ENCODE data around the gene ABCB1.

Gene ABCB1

GRCh38 chr7:87625101-87625500 lies 24.4 kb upstream of the ABCB1 start:
- Histone ChIP-seq H3K36me3 (ENCODE audit: control insufficient read depth in 4 of 4, insufficient read depth in 4 of 4, low read length in 3 of 4) (no peaks in the 10 kb centered on the region), H3K27me3 (replicated peaks in 2 of 5; ENCODE audit: control insufficient read depth in 4 of 5, insufficient read depth in 5 of 5, low read length in 4 of 5) (peaks cover 0 to 14% (median 6%) of the 10 kb centered on the region in 5 experiments), H3K9me3 (ENCODE audit: control extremely low read depth in 1 of 5, control insufficient read depth in 4 of 5, insufficient read depth in 2 of 5, low read depth in 1 of 5, low read length in 4 of 5) (no peaks in the 10 kb centered on the region), H3K27ac (ENCODE audit: insufficient read depth in 1 of 2, low read depth in 1 of 2, low read length in 2 of 2, poor library complexity in 1 of 2, severe bottlenecking in 2 of 2) (no peak overlapping the region), H3K4me1 (ENCODE audit: control extremely low read depth in 1 of 4, control insufficient read depth in 4 of 4, insufficient read depth in 4 of 4, low read length in 3 of 4) (peaks cover 0 to 16% (median 15%) of the 10 kb centered on the region in 4 experiments), H3K4me3 (ENCODE audit: control insufficient read depth in 1 of 7, extremely low read depth in 1 of 7, insufficient read depth in 4 of 7, low read depth in 2 of 7, low read length in 6 of 7) (no peak overlapping the region)
- ChIA-PET POLR2A (no interaction called here), CTCF (interaction anchor here (0.7 to 1.6 kb wide), 3 partner anchors 8 to 119 kb away, joined by 3 to 4 read pairs (median 3); no protein-coding TSS in a partner anchor)
- WGBS (ENCODE audit: insufficient coverage): 100% methylated on average over 1 of the region's 15 CpGs
- DNase-seq: no peak

GRCh38 chr7:87624628-87625027 lies 23.9 kb upstream of the ABCB1 start:
- H3K27ac ChIP-seq (ENCODE audit: insufficient read depth in 1 of 2, low read depth in 1 of 2, low read length in 2 of 2, poor library complexity in 1 of 2, severe bottlenecking in 2 of 2): no peak overlapping the region
- H3K9me3 ChIP-seq (ENCODE audit: control extremely low read depth in 1 of 5, control insufficient read depth in 4 of 5, insufficient read depth in 2 of 5, low read depth in 1 of 5, low read length in 4 of 5): no peaks in the 10 kb centered on the region
- H3K4me3 ChIP-seq (ENCODE audit: control insufficient read depth in 1 of 7, extremely low read depth in 1 of 7, insufficient read depth in 4 of 7, low read depth in 2 of 7, low read length in 6 of 7): no peak overlapping the region
- DNase-seq: peak; percentile 15 to 35 (median 29)
- ChIA-PET CTCF (interaction anchor here (0.7 to 1.6 kb wide), 3 partner anchors 8 to 119 kb away, joined by 3 to 4 read pairs (median 3); no protein-coding TSS in a partner anchor), POLR2A (no interaction called here)
- no peaks in the 10 kb centered on the region for H3K36me3 ChIP-seq (ENCODE audit: control insufficient read depth in 4 of 4, insufficient read depth in 4 of 4, low read length in 3 of 4)
- H3K27me3 ChIP-seq (replicated peaks in 2 of 5; ENCODE audit: control insufficient read depth in 4 of 5, insufficient read depth in 5 of 5, low read length in 4 of 5): peaks cover 0 to 14% (median 5%) of the 10 kb centered on the region in 5 experiments
- WGBS (ENCODE audit: insufficient coverage): 80% methylated on average over 2 of the region's 7 CpGs
- peaks cover 0 to 16% (median 15%) of the 10 kb centered on the region in 4 experiments for H3K4me1 ChIP-seq (ENCODE audit: control extremely low read depth in 1 of 4, control insufficient read depth in 4 of 4, insufficient read depth in 4 of 4, low read length in 3 of 4)

DNA sequence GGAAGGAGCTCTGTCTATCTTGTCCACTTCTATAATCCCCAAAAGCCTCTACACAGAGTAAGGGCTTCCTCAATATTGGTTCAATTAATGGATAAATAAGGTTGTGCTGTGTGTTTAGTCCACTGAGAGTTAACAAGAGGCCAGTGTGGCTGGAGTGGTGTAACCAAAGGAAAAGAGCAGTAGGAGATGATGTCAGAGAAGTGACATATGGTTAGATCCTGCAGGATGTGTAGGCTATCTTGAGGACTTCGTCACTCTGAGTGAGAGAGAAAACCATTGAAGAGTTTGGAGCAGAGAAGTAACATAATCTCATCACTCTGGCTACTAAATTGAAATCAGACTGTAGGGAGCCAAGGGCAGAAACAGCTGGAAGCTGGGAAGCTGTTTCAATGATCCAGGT lies 14.5 kb upstream of the ABCB1 start:
- Histone ChIP-seq H3K9me3 (ENCODE audit: control extremely low read depth in 1 of 5, control insufficient read depth in 4 of 5, insufficient read depth in 2 of 5, low read depth in 1 of 5, low read length in 4 of 5) (peaks cover 0 to 6% (median 0%) of the 10 kb centered on the region in 5 experiments), H3K27ac (ENCODE audit: insufficient read depth in 1 of 2, low read depth in 1 of 2, low read length in 2 of 2, poor library complexity in 1 of 2, severe bottlenecking in 2 of 2) (no peak overlapping the region), H3K27me3 (replicated peaks in 2 of 5; ENCODE audit: control insufficient read depth in 4 of 5, insufficient read depth in 5 of 5, low read length in 4 of 5) (no peaks in the 10 kb centered on the region), H3K4me3 (ENCODE audit: control insufficient read depth in 1 of 7, extremely low read depth in 1 of 7, insufficient read depth in 4 of 7, low read depth in 2 of 7, low read length in 6 of 7) (no peak overlapping the region), H3K4me1 (ENCODE audit: control extremely low read depth in 1 of 4, control insufficient read depth in 4 of 4, insufficient read depth in 4 of 4, low read length in 3 of 4) (no peaks in the 10 kb centered on the region), H3K36me3 (ENCODE audit: control insufficient read depth in 4 of 4, insufficient read depth in 4 of 4, low read length in 3 of 4) (no peaks in the 10 kb centered on the region)
- 100% methylated on average over 1 of the region's 1 CpG for WGBS (ENCODE audit: insufficient coverage)
- POLR2A ChIA-PET: no interaction called here
- DNase-seq: no peak
- CTCF ChIA-PET: interaction anchor here (2.9 kb wide), 1 partner anchor 15 kb away, joined by 9 read pairs; the partner anchor contains the start of gene ABCB1

DNA sequence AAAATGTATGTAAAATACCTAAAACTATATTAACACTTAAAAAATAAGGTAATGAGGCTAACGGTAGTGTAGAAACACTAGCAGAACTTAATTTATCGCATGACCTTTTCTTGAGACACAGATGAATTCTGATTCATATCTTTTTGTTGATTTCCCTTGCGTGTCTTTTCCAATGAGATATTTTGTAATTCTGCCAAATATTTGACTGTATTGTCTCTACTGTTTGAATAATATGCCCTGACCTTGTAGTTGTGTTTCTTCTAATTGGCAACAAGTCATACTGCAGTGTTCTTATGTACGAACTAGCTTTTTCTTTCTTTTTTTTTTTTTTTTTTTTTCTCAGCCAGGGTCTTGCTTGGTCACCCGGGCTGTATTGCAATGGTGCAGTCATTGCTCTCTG lies 9.2 kb upstream of the ABCB1 start:
- ChIA-PET CTCF (interaction anchor here (1.5 kb wide), 1 partner anchor 10 kb away, joined by 4 read pairs; no protein-coding TSS in a partner anchor), POLR2A (no interaction called here)
- Histone ChIP-seq H3K36me3 (ENCODE audit: control insufficient read depth in 4 of 4, insufficient read depth in 4 of 4, low read length in 3 of 4) (no peaks in the 10 kb centered on the region), H3K4me1 (ENCODE audit: control extremely low read depth in 1 of 4, control insufficient read depth in 4 of 4, insufficient read depth in 4 of 4, low read length in 3 of 4) (no peaks in the 10 kb centered on the region), H3K27me3 (replicated peaks in 2 of 5; ENCODE audit: control insufficient read depth in 4 of 5, insufficient read depth in 5 of 5, low read length in 4 of 5) (no peaks in the 10 kb centered on the region), H3K4me3 (ENCODE audit: control insufficient read depth in 1 of 7, extremely low read depth in 1 of 7, insufficient read depth in 4 of 7, low read depth in 2 of 7, low read length in 6 of 7) (no peak overlapping the region), H3K9me3 (ENCODE audit: control extremely low read depth in 1 of 5, control insufficient read depth in 4 of 5, insufficient read depth in 2 of 5, low read depth in 1 of 5, low read length in 4 of 5) (no peaks in the 10 kb centered on the region), H3K27ac (ENCODE audit: insufficient read depth in 1 of 2, low read depth in 1 of 2, low read length in 2 of 2, poor library complexity in 1 of 2, severe bottlenecking in 2 of 2) (no peak overlapping the region)
- DNase-seq: no peak
- WGBS (ENCODE audit: insufficient coverage): no CpG with 5 or more reads among the region's 5 CpGs

DNA sequence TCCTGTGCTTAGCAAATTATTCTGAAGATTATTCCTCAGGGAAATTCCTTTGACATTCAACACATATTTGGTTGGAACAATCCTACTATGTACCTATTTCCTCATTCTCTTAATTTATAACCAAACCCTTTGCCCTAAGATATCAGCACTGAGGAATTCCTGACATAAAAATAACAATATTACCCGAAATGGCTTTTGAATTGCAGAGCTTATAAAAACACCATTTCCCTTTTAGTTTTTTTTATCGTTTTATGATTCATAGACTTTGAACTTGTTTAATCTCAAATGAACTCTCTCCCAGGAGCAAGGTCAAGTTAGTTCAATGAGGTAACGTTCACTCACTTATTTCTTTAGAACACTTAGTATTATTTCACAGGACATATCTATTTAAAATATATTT lies 7.7 kb upstream of the ABCB1 start:
- CTCF ChIA-PET: interaction anchor here (1.5 to 1.8 kb wide), 2 partner anchors 9 to 44 kb away, joined by 3 to 4 read pairs; no protein-coding TSS in a partner anchor
- DNase-seq: no peak
- Histone ChIP-seq H3K27me3 (replicated peaks in 2 of 5; ENCODE audit: control insufficient read depth in 4 of 5, insufficient read depth in 5 of 5, low read length in 4 of 5) (no peaks in the 10 kb centered on the region), H3K4me1 (ENCODE audit: control extremely low read depth in 1 of 4, control insufficient read depth in 4 of 4, insufficient read depth in 4 of 4, low read length in 3 of 4) (no peaks in the 10 kb centered on the region), H3K36me3 (ENCODE audit: control insufficient read depth in 4 of 4, insufficient read depth in 4 of 4, low read length in 3 of 4) (no peaks in the 10 kb centered on the region), H3K4me3 (ENCODE audit: control insufficient read depth in 1 of 7, extremely low read depth in 1 of 7, insufficient read depth in 4 of 7, low read depth in 2 of 7, low read length in 6 of 7) (no peak overlapping the region), H3K27ac (ENCODE audit: insufficient read depth in 1 of 2, low read depth in 1 of 2, low read length in 2 of 2, poor library complexity in 1 of 2, severe bottlenecking in 2 of 2) (no peak overlapping the region), H3K9me3 (ENCODE audit: control extremely low read depth in 1 of 5, control insufficient read depth in 4 of 5, insufficient read depth in 2 of 5, low read depth in 1 of 5, low read length in 4 of 5) (no peaks in the 10 kb centered on the region)
- WGBS (ENCODE audit: insufficient coverage): no CpG with 5 or more reads among the region's 3 CpGs
- POLR2A ChIA-PET: interaction anchor here (0.6 kb wide), 1 partner anchor 177 kb away, joined by 3 read pairs; no protein-coding TSS in a partner anchor

GRCh38 chr7:87604264-87604663 lies 3.6 kb upstream of the ABCB1 start:
- Histone ChIP-seq H3K27me3 (replicated peaks in 2 of 5; ENCODE audit: control insufficient read depth in 4 of 5, insufficient read depth in 5 of 5, low read length in 4 of 5) (no peaks in the 10 kb centered on the region), H3K4me3 (ENCODE audit: control insufficient read depth in 1 of 7, extremely low read depth in 1 of 7, insufficient read depth in 4 of 7, low read depth in 2 of 7, low read length in 6 of 7) (no peak overlapping the region), H3K9me3 (ENCODE audit: control extremely low read depth in 1 of 5, control insufficient read depth in 4 of 5, insufficient read depth in 2 of 5, low read depth in 1 of 5, low read length in 4 of 5) (no peaks in the 10 kb centered on the region), H3K36me3 (ENCODE audit: control insufficient read depth in 4 of 4, insufficient read depth in 4 of 4, low read length in 3 of 4) (no peaks in the 10 kb centered on the region), H3K27ac (ENCODE audit: insufficient read depth in 1 of 2, low read depth in 1 of 2, low read length in 2 of 2, poor library complexity in 1 of 2, severe bottlenecking in 2 of 2) (no peak overlapping the region), H3K4me1 (ENCODE audit: control extremely low read depth in 1 of 4, control insufficient read depth in 4 of 4, insufficient read depth in 4 of 4, low read length in 3 of 4) (peaks cover 0 to 21% (median 8%) of the 10 kb centered on the region in 4 experiments)
- ChIA-PET CTCF (no interaction called here), POLR2A (no interaction called here)
- WGBS (ENCODE audit: insufficient coverage): 100% methylated on average over 1 of the region's 1 CpG
- DNase-seq: no peak

GRCh38 chr7:87599336-87599735 lies 1.3 kb downstream of the ABCB1 start:
- H3K27me3 ChIP-seq (replicated peaks in 2 of 5; ENCODE audit: control insufficient read depth in 4 of 5, insufficient read depth in 5 of 5, low read length in 4 of 5): no peaks in the 10 kb centered on the region
- peak; percentile 79 to 96 (median 94) for DNase-seq
- CTCF ChIA-PET: interaction anchor here (1.1 to 3.6 kb wide), 7 partner anchors 10 to 287 kb away, joined by 3 to 19 read pairs (median 6); no protein-coding TSS in a partner anchor
- H3K9me3 ChIP-seq (ENCODE audit: control extremely low read depth in 1 of 5, control insufficient read depth in 4 of 5, insufficient read depth in 2 of 5, low read depth in 1 of 5, low read length in 4 of 5): no peaks in the 10 kb centered on the region
- WGBS (ENCODE audit: insufficient coverage): 0% methylated on average over 5 of the region's 10 CpGs
- peaks cover 0 to 33% (median 16%) of the 10 kb centered on the region in 4 experiments for H3K4me1 ChIP-seq (ENCODE audit: control extremely low read depth in 1 of 4, control insufficient read depth in 4 of 4, insufficient read depth in 4 of 4, low read length in 3 of 4)
- H3K27ac ChIP-seq (ENCODE audit: insufficient read depth in 1 of 2, low read depth in 1 of 2, low read length in 2 of 2, poor library complexity in 1 of 2, severe bottlenecking in 2 of 2): no peak overlapping the region
- peak overlapping the region in 6 of 7 experiments; percentile 66 to 96 (median 84) for H3K4me3 ChIP-seq (ENCODE audit: control insufficient read depth in 1 of 7, extremely low read depth in 1 of 7, insufficient read depth in 4 of 7, low read depth in 2 of 7, low read length in 6 of 7)
- POLR2A ChIA-PET: no interaction called here
- peaks cover 0 to 3% (median 0%) of the 10 kb centered on the region in 4 experiments for H3K36me3 ChIP-seq (ENCODE audit: control insufficient read depth in 4 of 4, insufficient read depth in 4 of 4, low read length in 3 of 4)
